GM18870 (cell line): Measurements from ENCODE around the gene EHMT1.

Experiments used
- ATAC-seq: cut with Tn5 transposase; IDR thresholded peaks from one replicate; pipeline ENCODE4 v1.9.1; 2021; ENCODE audit warnings: moderate library complexity; ENCODE audit not compliant: unreplicated experiment

The EHMT1 gene

GRCh38 chr9:137671196-137671538, 52.4 kb downstream of the EHMT1 start:
- no peak for ATAC-seq

- ATAC-seq = no peak
Observed at GRCh38 chr9:137671721-137672120, 52.9 kb downstream of the EHMT1 start.

GRCh38 chr9:137672907-137673791, 54.3 kb downstream of the EHMT1 start:
- ATAC-seq = no peak

- no peak for ATAC-seq
Observed at GRCh38 chr9:137673886-137674285, 55.1 kb downstream of the EHMT1 start.

- ATAC-seq = no peak
Observed at GRCh38 chr9:137674307-137674975, 55.6 kb downstream of the EHMT1 start.

- no peak for ATAC-seq
Observed at GRCh38 chr9:137674976-137675320, 56.1 kb downstream of the EHMT1 start.

GRCh38 chr9:137676998-137677397, 58.2 kb downstream of the EHMT1 start:
- no peak for ATAC-seq

GRCh38 chr9:137678202-137678601, 59.4 kb downstream of the EHMT1 start:
- ATAC-seq = no peak

GRCh38 chr9:137679249-137679648, 60.4 kb downstream of the EHMT1 start:
- no peak for ATAC-seq

GRCh38 chr9:137679695-137680305, 61.0 kb downstream of the EHMT1 start:
- no peak for ATAC-seq

- ATAC-seq = no peak
Observed at GRCh38 chr9:137680444-137681358, 61.9 kb downstream of the EHMT1 start.

GRCh38 chr9:137682428-137683105, 63.8 kb downstream of the EHMT1 start:
- no peak for ATAC-seq

- ATAC-seq = no peak
Observed at GRCh38 chr9:137683262-137683864, 64.6 kb downstream of the EHMT1 start.

GRCh38 chr9:137685035-137685740, 66.4 kb downstream of the EHMT1 start:
- no peak for ATAC-seq

GRCh38 chr9:137685741-137686420, 67.1 kb downstream of the EHMT1 start:
- no peak for ATAC-seq

GRCh38 chr9:137688261-137688660, 69.5 kb downstream of the EHMT1 start:
- no peak for ATAC-seq

GRCh38 chr9:137688725-137689124, 69.9 kb downstream of the EHMT1 start:
- ATAC-seq = no peak

GRCh38 chr9:137689745-137690529, 71.1 kb downstream of the EHMT1 start:
- no peak for ATAC-seq
